Activated gamma-delta T cell (primary cell): ENCODE results near the gene CPT1A.

Experiments
- DNase-seq: peaks from one replicate; lab custom pipeline; 2025; lab: John Stamatoyannopoulos, UW

The CPT1A gene

DNA sequence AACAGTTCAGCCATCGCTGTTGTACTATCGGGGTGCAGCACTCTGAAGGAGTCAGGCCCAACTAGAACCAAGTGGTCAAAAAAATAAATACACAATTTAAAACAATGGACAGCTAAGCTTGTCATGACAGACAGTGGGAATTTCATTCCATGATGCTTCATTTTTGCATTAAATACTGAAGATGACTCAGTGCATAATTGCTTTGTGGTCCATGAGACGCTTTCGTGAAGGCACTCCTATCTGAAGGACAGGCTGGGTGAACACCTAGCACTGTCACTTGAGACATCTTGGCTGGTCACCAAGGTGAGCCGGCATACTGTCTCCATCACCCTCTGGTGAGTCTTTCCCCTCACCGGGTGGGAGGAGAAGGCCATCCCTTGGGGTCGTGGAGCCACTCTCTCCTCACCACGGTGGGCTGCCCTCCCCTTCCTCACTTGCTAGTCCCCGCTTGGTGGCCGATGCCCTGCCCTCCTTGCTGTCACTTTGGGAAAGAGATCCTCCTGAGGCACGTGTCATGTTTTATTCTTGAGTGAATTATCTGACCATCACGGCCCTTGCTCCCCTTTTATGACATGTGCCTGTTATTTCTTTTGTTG is 85.4 kb downstream of the CPT1A start:
- no peak for DNase-seq

DNA sequence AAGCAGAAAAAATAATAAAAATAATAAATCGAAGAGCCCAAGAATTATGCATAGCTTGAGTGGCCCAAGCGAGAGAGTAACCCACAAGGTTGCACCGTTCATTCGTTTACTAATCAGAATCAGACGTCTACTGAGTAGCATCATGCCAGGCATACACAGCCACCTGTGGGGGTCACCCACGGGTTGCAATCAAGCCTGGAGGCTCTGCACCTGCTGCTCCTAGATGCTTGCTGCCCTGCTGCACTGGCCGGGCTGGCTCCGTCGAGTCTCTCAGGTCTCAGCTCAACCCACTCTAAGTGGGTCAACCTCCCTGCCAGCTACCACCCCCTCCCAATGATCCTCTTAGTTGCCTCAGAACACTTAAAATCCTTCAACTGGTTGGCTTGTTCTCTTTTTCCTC is 88.4 kb downstream of the CPT1A start:
- no peak for DNase-seq

DNA sequence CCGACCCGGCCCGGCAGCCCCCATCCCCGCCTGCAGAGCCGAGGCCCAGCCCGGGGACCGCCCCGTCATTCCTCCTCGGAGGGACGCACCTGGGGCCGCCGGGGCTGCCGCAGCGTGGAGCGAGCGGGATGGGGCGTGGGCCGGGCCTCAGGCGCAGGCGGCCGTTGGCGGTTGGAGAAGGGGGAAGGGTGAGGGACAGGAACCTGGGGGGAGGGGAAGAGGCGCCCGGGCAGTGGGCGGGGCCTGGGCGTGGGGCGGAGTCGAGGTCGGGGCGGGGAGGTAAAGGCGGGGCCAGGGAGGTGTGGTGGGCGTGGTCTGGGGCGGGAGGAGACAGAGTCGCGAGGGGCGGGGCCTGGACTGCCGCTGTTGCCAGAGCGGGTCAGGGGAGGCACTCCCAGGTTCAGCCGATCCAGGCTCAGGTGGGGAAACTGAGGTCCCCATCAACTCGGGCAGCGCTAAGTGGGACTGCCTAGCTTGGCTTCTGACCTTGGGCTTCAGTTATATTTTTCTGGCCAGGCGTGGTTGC is 90.3 kb downstream of the CPT1A start, which contains the start of gene TESMIN:
Gene TESMIN (minus strand): TSS at position 190 of the 526 bp plus-strand sequence. CDS start 860 bp downstream, outside the sequence.
- peak; percentile 76 for DNase-seq

GRCh38 chr11:68751004-68751325 is 90.8 kb downstream of the CPT1A start:
- no peak for DNase-seq

DNA sequence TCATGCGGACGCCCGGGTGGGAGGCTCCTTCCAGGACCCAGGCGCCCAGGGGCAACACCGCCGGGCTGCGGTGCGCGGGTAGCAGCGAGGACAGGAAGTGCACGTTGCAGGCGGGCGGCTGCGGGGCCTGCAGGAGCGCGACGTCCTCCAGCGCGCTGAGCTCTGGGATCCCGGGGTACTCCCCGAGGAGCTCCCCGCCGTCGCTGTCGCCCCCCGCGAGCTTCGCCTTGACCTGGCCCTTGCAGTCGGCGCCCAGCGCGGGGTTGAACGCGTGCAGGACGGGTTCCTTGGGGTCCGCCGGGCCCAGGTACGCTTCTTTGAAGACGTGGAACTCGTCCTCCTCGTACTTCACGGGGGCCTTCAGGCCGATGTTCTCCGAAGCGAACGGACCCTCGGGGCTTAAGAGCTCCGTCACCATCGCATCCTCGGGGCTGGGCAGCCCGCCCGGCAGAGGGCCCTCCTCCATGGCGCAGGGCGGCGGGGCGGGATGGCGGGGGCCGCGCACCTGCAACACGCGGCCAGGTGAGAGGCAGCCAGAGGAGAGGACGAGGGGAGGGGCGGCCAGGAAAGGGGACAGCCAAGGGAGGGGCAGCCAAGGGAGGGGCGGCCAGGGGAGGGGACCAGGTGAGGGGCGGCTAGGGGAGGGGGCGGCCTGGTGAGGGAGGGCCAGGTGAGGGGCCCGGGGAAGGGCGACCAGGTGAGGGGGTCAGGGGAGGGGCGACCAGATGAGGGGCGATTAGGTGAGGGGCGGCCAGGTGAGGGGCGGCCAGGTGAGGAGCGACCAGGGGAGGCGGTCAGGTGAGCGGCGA is 91.3 kb downstream of the CPT1A start:
- no peak for DNase-seq

DNA sequence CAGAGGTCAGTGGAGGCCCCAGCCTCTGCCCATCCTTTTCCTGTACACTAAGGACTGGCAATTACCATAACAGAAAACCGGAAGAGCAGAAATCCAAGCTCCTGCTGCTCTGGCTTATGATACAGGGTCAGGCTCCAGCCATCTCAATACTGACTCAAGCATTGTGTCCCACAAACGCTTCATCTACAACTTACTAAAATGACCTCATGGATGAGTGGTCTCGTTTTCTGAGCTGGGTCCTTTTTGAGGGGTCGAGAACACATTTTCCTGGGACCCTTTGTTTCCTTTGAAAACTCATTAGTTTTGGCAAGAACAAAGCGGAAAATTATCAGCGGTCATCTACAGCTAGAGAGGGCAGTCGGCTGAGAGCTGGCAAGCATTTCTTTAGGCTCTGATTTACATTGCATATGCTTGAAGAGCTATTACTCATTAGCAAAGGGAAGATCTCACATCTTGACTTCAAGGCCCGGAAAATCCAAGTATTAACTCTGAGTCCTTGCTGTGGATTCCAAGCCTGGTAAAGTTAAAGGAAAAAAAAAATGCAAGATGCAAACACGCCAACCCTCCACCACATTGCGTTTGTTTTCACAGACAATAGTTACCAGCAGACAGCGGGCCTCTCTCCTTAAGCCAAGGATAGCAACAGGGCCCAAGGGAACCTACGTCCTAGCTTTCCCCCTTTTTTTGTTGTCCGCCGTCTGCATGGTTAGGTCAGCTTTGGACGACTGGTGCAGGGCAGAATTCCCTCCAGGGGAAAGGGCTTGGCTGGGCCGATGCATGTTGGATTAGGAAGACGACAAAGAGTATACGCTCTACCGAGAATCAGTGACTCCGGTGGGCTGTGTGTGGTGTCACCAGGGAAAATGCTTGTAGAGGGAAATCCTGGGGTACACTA is 92.2 kb downstream of the CPT1A start:
- DNase-seq, result no peak

GRCh38 chr11:68748061-68748460 is 93.7 kb downstream of the CPT1A start:
- DNase-seq, result no peak

GRCh38 chr11:68743539-68743938 is 98.2 kb downstream of the CPT1A start:
- no peak for DNase-seq

DNA sequence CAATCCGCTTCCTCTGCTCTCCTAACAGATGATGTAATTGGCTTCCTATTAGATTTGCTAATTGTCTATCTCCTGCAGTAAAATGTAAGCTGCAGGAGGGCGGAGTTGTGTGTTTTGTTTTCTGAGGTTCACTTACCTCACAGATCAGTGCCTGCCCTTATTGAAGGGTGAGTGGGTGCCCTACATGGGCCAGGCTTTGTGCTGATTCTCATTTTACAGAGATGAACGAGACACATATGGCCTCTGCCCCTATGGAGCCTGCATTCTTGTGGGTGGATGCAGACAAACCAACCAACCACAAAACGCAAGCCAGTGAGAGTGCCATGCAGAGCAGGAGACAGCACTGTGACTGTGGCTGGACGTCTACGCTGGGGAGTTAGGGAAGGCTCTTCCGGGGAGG is 100.3 kb downstream of the CPT1A start:
- DNase-seq, result no peak

DNA sequence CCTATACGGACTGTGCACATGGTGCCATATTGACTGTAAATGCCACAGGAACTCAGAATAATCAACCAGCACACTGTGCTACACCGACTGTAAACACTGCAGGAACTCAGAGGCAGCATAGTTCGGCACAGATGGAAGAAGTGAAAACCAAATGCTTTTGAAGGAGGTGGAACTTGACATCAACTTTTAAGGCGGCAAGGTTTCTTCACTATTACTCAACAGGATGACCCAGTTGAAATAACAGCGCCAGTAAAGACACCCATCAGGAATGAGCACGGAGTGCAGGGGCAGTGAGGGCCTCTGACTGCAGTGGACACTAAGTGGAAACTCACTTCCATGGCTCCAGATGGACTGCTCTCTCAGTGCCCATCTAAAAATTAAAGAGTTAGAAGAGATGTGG is 106.1 kb downstream of the CPT1A start:
- no peak for DNase-seq

DNA sequence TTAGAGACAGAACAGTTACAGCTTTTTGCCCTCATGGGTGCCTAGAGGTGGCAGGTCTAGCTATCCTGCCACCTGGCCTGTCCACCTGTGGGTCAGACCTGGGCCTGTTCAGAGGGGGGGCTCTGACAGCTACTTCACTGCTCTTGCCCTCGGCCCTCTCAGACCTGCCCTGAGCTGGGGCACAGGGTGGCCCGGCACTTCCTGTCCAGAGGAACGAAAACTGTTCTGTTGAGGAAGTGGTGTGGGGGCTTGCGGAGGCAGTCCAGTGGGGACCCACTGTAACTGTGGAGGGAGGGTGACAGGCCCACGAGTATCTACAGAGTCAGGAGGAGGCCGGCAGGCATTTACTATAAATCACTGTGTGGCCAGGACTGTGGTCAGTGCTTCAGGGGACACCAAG is 106.6 kb downstream of the CPT1A start:
- no peak for DNase-seq

GRCh38 chr11:68734111-68734510 is 107.6 kb downstream of the CPT1A start:
- no peak for DNase-seq

- DNase-seq, result no peak
These were observed 113.9 kb downstream of the CPT1A start for GRCh38 chr11:68727783-68728182.

GRCh38 chr11:68724293-68724692 is 117.4 kb downstream of the CPT1A start:
- DNase-seq, result no peak

DNA sequence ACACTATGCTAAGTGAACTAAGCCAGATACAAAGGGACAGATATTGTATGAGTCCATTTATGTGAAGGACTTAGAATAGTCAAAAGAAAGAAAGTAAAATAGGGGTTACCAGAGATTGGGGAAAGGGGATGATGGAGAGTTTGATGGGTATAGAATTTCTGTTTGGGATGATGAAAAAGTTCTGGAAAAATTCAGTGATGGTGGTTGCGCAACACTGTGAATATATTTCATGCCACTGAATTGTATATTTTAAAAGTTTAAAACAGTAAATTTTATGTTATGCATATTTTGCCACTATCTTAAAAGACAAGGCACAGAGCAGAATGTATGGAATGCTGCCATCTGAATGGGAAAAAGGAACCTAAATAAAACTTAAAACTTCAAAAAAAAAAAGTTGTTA is 119.6 kb downstream of the CPT1A start:
- DNase-seq, result no peak

DNA sequence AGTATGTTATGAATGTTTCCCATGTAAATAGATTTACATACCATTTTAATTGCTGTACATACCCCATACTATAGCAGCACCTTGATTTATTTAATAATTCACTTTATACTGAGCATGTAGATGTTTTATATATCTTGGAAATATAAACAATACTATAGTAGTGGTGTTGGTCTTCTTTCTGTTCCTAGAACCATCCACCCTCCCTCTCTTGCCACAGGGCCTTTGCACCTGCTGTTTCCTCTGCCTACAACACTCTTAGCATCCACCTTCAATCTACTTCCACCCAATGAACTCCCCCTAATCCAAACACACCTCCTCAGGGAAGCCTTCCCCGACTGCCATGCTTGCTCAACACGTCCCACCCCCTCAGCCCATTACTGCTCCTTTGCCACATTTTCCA is 120.6 kb downstream of the CPT1A start:
- no peak for DNase-seq

- no peak for DNase-seq
These were observed 126.1 kb downstream of the CPT1A start for GRCh38 chr11:68715456-68716122.

DNA sequence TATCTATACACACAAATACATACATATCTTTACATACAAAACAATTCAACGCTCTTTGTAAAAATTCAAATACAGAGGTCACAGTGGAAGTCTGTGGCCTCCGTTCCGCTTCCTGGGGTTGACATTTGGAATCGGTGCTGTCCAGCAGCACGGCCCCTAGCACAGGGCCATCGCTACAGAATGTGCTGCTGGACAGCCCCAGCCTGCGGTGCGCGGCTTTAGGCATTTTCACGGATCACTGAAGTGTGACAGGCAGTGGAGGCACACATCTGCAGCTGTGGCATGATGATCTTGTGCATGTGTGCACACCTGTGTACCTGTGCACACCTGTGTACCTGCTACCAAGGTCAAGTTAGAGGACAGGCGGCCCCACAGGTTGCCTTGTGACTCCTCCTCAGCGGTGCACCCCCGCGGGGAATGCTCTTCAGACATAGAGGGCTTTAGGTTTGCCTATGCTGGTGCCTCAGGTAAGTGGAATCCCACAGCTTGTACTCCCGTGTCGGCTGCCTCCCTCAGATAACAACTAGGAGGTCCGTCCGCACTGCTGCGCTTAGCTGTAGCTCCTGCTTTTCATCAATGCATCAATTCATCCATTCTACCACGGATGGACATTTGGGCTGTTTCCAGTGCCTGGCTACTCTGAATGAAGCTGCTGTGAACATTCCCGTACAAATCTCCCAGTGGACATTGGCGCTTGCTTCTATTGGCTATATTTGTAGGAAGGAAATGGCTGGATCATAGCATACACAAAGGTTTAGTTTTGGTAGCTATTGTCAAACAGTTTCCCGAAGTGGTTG is 127.5 kb downstream of the CPT1A start:
- no peak for DNase-seq

GRCh38 chr11:68711114-68711513 is 130.6 kb downstream of the CPT1A start:
- no peak for DNase-seq

- no peak for DNase-seq
These were observed 131.3 kb downstream of the CPT1A start for GRCh38 chr11:68710409-68710808.

GRCh38 chr11:68709062-68709461 is 132.7 kb downstream of the CPT1A start:
- DNase-seq, result no peak
